ENCODE measurements around the gene CARMIL1. TPM values are rescaled to one million over a fixed set of nuclear protein-coding genes. Genes with fewer than 3 reads are reported as not detected.

CARMIL1 gene
- total RNA-seq, 1 donor from 2014 or later = 19.1 TPM

GRCh38 chr6:25620391-25620790 is 341.2 kb downstream of the CARMIL1 start:
- no peaks in the 10 kb centered on the region for H3K9me3 ChIP-seq (ENCODE audit: insufficient read depth, low read depth, low read length)
- H3K27me3 ChIP-seq (ENCODE audit: insufficient read depth, low read length) = no peaks in the 10 kb centered on the region
- H3K4me1 Mint-ChIP-seq (ENCODE audit: low read depth, unreplicated experiment) = peaks cover 3% of the 10 kb centered on the region
- H3K27me3 Mint-ChIP-seq (ENCODE audit: low read depth, unreplicated experiment) = no peaks in the 10 kb centered on the region
- H3K36me3 Mint-ChIP-seq (ENCODE audit: low read depth, unreplicated experiment) = peaks cover 8% of the 10 kb centered on the region
- no peak overlapping the region for H3K4me2 ChIP-seq (ENCODE audit: low read length)
- H4K20me1 ChIP-seq (ENCODE audit: insufficient read depth, low read length) = no peaks in the 10 kb centered on the region
- no peak for DNase-seq (ENCODE audit: low read depth)
- no peak for FAIRE-seq
- no peak overlapping the region for H3K9ac ChIP-seq (ENCODE audit: low read length)
- TF ChIP-seq CTCF (IDR thresholded peaks at IDR 0.05; ENCODE audit: insufficient read depth, low read depth, low read length) (no peak), EZH2 (IDR thresholded peaks at IDR 0.05; ENCODE audit: insufficient read depth, low read length) (no peak)
- H3K9me3 Mint-ChIP-seq (ENCODE audit: unreplicated experiment) = no peaks in the 10 kb centered on the region
- H3K27ac Mint-ChIP-seq (ENCODE audit: unreplicated experiment) = no peak overlapping the region
- no peak overlapping the region for H2AFZ ChIP-seq (ENCODE audit: low read depth, low read length)
- no peaks in the 10 kb centered on the region for H3K36me3 ChIP-seq (ENCODE audit: insufficient read depth, low read length)
- H3K4me3 ChIP-seq (ENCODE audit: insufficient read depth, low read depth, low read length) = no peak overlapping the region
- H3K79me2 ChIP-seq (ENCODE audit: insufficient read depth, low read length) = no peaks in the 10 kb centered on the region
- no peak overlapping the region for H3K4me3 Mint-ChIP-seq (ENCODE audit: unreplicated experiment)
- H3K4me1 ChIP-seq (ENCODE audit: insufficient read depth, low read length) = no peaks in the 10 kb centered on the region
- no peak overlapping the region for H3K27ac ChIP-seq (ENCODE audit: low read depth, low read length)

DNA sequence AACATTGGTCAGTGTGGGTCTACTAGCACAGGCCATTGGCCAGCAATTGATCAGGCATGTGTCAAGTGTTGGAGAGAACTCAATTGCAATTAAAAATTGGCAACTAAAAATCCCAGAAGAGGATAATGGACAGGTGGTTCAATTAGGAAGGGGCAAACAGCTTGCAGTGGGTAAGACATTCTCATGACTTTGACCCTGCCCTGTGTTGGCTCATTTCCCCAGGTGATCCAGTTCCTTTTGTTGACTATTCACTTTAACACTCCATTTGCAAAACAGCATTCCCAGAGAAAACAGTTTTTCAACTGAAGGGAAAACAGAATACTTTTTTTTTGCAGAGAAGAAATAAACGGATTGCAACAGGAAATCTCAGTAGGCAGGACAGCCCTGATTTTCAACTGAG is 343.9 kb downstream of the CARMIL1 start:
- Mint-ChIP-seq H3K4me1 (ENCODE audit: low read depth, unreplicated experiment) (peaks cover 3% of the 10 kb centered on the region), H3K36me3 (ENCODE audit: low read depth, unreplicated experiment) (peaks cover 8% of the 10 kb centered on the region), H3K27me3 (ENCODE audit: low read depth, unreplicated experiment) (peaks cover 4% of the 10 kb centered on the region), H3K4me3 (ENCODE audit: unreplicated experiment) (no peak overlapping the region), H3K9me3 (ENCODE audit: unreplicated experiment) (no peaks in the 10 kb centered on the region), H3K27ac (ENCODE audit: unreplicated experiment) (no peak overlapping the region)
- no peak overlapping the region for H3K9ac ChIP-seq (ENCODE audit: low read length)
- H2AFZ ChIP-seq (ENCODE audit: low read depth, low read length) = no peak overlapping the region
- no peak overlapping the region for H3K4me3 ChIP-seq (ENCODE audit: insufficient read depth, low read depth, low read length)
- H4K20me1 ChIP-seq (ENCODE audit: insufficient read depth, low read length) = no peaks in the 10 kb centered on the region
- DNase-seq (ENCODE audit: low read depth) (no peak), FAIRE-seq (no peak)
- H3K36me3 ChIP-seq (ENCODE audit: insufficient read depth, low read length) = no peaks in the 10 kb centered on the region
- no peak for TF ChIP-seq EZH2 (IDR thresholded peaks at IDR 0.05; ENCODE audit: insufficient read depth, low read length)
- TF ChIP-seq CTCF (IDR thresholded peaks at IDR 0.05; ENCODE audit: insufficient read depth, low read depth, low read length) = no peak
- no peaks in the 10 kb centered on the region for H3K27me3 ChIP-seq (ENCODE audit: insufficient read depth, low read length)
- H3K79me2 ChIP-seq (ENCODE audit: insufficient read depth, low read length) = no peaks in the 10 kb centered on the region
- no peak overlapping the region for H3K27ac ChIP-seq (ENCODE audit: low read depth, low read length)
- H3K9me3 ChIP-seq (ENCODE audit: insufficient read depth, low read depth, low read length) = no peaks in the 10 kb centered on the region
- H3K4me1 ChIP-seq (ENCODE audit: insufficient read depth, low read length) = no peaks in the 10 kb centered on the region
- no peak overlapping the region for H3K4me2 ChIP-seq (ENCODE audit: low read length)

GRCh38 chr6:25623879-25624278 is 344.7 kb downstream of the CARMIL1 start:
- peaks cover 8% of the 10 kb centered on the region for H3K36me3 Mint-ChIP-seq (ENCODE audit: low read depth, unreplicated experiment)
- peaks cover 4% of the 10 kb centered on the region for H3K27me3 Mint-ChIP-seq (ENCODE audit: low read depth, unreplicated experiment)
- no peak for FAIRE-seq

More at GRCh38 chr6:25623879-25624278, 344.7 kb downstream of the CARMIL1 start:
- Histone ChIP-seq H3K36me3 (ENCODE audit: insufficient read depth, low read length) (no peaks in the 10 kb centered on the region), H3K79me2 (ENCODE audit: insufficient read depth, low read length) (no peaks in the 10 kb centered on the region), H3K9me3 (ENCODE audit: insufficient read depth, low read depth, low read length) (no peaks in the 10 kb centered on the region), H3K27ac (ENCODE audit: low read depth, low read length) (no peak overlapping the region), H3K9ac (ENCODE audit: low read length) (no peak overlapping the region), H2AFZ (ENCODE audit: low read depth, low read length) (no peak overlapping the region), H3K4me2 (ENCODE audit: low read length) (no peak overlapping the region), H4K20me1 (ENCODE audit: insufficient read depth, low read length) (no peaks in the 10 kb centered on the region), H3K4me1 (ENCODE audit: insufficient read depth, low read length) (no peaks in the 10 kb centered on the region), H3K27me3 (ENCODE audit: insufficient read depth, low read length) (no peaks in the 10 kb centered on the region), H3K4me3 (ENCODE audit: insufficient read depth, low read depth, low read length) (no peak overlapping the region)
- Mint-ChIP-seq H3K4me3 (ENCODE audit: unreplicated experiment) (no peak overlapping the region), H3K9me3 (ENCODE audit: unreplicated experiment) (no peaks in the 10 kb centered on the region), H3K27ac (ENCODE audit: unreplicated experiment) (no peak overlapping the region), H3K4me1 (ENCODE audit: low read depth, unreplicated experiment) (peaks cover 3% of the 10 kb centered on the region)
- TF ChIP-seq CTCF (IDR thresholded peaks at IDR 0.05; ENCODE audit: insufficient read depth, low read depth, low read length) (no peak), EZH2 (IDR thresholded peaks at IDR 0.05; ENCODE audit: insufficient read depth, low read length) (no peak)
- DNase-seq (ENCODE audit: low read depth) = no peak

All from astrocyte (in vitro differentiated cells and primary cell).